GM12878 (cell line): Measurements from ENCODE around the gene ZNF420. TPM values are rescaled to one million over a fixed set of nuclear protein-coding genes. Genes with fewer than 3 reads are reported as not detected.

ENCODE experiments used
- ASH2L ChIP-seq: fragments of 300-600, 200-600 bp; sonication (generic); IDR thresholded peaks from 2 replicates; pipeline ENCODE4 v1.6.1; 2017; ENCODE audit warnings: low read depth, mild to moderate bottlenecking, borderline replicate concordance
- BCL11A ChIP-seq: IDR thresholded peaks from 2 replicates; pipeline ENCODE4 v1.6.1; 2011; ENCODE audit warnings: low read depth, low read length
- BMI1 ChIP-seq: fragments of 450-650 bp; IDR thresholded peaks from 2 replicates; pipeline ENCODE4 v1.6.1; 2016; ENCODE audit warnings: mild to moderate bottlenecking, moderate library complexity, borderline replicate concordance
- CBFB ChIP-seq: IDR thresholded peaks from 2 replicates; pipeline ENCODE4 v1.6.1; 2016; ENCODE audit warnings: antibody characterized with exemption, low read depth
- DPF2 ChIP-seq: fragments of 450-650 bp; IDR thresholded peaks from 2 replicates; pipeline ENCODE4 v1.6.1; 2017; ENCODE audit warnings: mild to moderate bottlenecking
- HCFC1 ChIP-seq: fragments of 150-350 bp; IDR thresholded peaks from 2 replicates; pipeline ENCODE4 v1.6.1; 2014; ENCODE audit warnings: low read length
- HSF1 ChIP-seq: fragments of 150-350 bp; IDR thresholded peaks from 2 replicates; pipeline ENCODE4 v1.6.1; 2014; ENCODE audit warnings: mild to moderate bottlenecking, low read depth, low read length
- MEF2A ChIP-seq: IDR thresholded peaks from 2 replicates; pipeline ENCODE4 v1.6.1; 2011; ENCODE audit warnings: low read depth, mild to moderate bottlenecking, low read length, moderate library complexity; ENCODE audit not compliant: insufficient read depth
- MTA3 ChIP-seq: IDR thresholded peaks from 2 replicates; pipeline ENCODE4 v1.6.1; 2012; ENCODE audit warnings: low read length, inconsistent platforms, borderline replicate concordance
- MXI1 ChIP-seq: fragments of 150-350 bp; IDR thresholded peaks from 2 replicates; pipeline ENCODE4 v1.6.1; 2011; ENCODE audit warnings: low read depth, mild to moderate bottlenecking, inconsistent platforms, low read length, improper control_type of control experiment
- NFIC ChIP-seq: IDR thresholded peaks from 2 replicates; pipeline ENCODE4 v1.6.1; 2012; ENCODE audit warnings: low read depth, mild to moderate bottlenecking, inconsistent platforms, low read length, moderate library complexity
- NR2C2 ChIP-seq: IDR thresholded peaks from 2 replicates; pipeline ENCODE4 v1.6.1; 2011; ENCODE audit warnings: borderline replicate concordance, low read depth; ENCODE audit not compliant: control insufficient read depth, insufficient read length
- POLR2AphosphoS2 ChIP-seq: IDR thresholded peaks from 2 replicates; pipeline ENCODE4 v1.6.1; 2011; ENCODE audit warnings: low read depth, mild to moderate bottlenecking, low read length, improper control_type of control experiment, moderate library complexity
- PRDM15 ChIP-seq: fragments of 450-650 bp; formaldehyde crosslinking; IDR thresholded peaks from 2 replicates; pipeline ENCODE4 v1.4.0; 2020; ENCODE audit warnings: mild to moderate bottlenecking, moderate library complexity
- SUZ12 ChIP-seq: fragments of 200-600 bp; sonication (generic); IDR thresholded peaks from one replicate; pipeline ENCODE4 v1.6.1; 2018; ENCODE audit warnings: antibody characterized with exemption, mild to moderate bottlenecking; ENCODE audit not compliant: unreplicated experiment
- polyA plus RNA-seq, 11 experiments: library from polyadenylated mRNA; depleted of rRNA in 4 of 11; unstranded in 6 of 11; stranded (reverse) in 5 of 11; fragments of >200 nt; fragmentation: Nextera tagmentation in 4 of 11; fragmentation: Illumina TruSeq in 1 of 11; extraction: Ambion mirVana in 4 of 11; extraction: Trizol in 1 of 11; gene quantifications; 1 replicate in 1 of 11; 2 replicates in 10 of 11; pipeline versions ENCODE4 v1.2.1 to v1.2.3, GENCODE V29; 2011 to 2016; ENCODE audit warnings: inconsistent platforms in 2 of 11, missing spikeins in 2 of 11, low read depth in 1 of 11
- total RNA-seq, 4 experiments: library from RNA; depleted of rRNA in 3 of 4; stranded (reverse); fragments of >200 nt in 3 of 4; fragmentation: Illumina TruSeq in 1 of 4; extraction: Trizol in 1 of 4; gene quantifications; 2 replicates each; pipeline versions ENCODE4 v1.2.1 to v1.2.3, GENCODE V29; 2013 to 2021
- TF ChIP-seq, protein P1 (sequence below): fragments of 450-650 bp; IDR thresholded peaks from 2 replicates; pipeline ENCODE4 v1.6.1; 2017; ENCODE audit warnings: mild to moderate bottlenecking, moderate library complexity
- TF ChIP-seq, protein P2 (sequence below): IDR thresholded peaks from 2 replicates; pipeline ENCODE4 v1.6.1; 2011; ENCODE audit warnings: low read depth, low read length, improper control_type of control experiment, borderline replicate concordance

Gene ZNF420
- total and polyA plus RNA-seq, 10 of the 15 experiments (the other 5 are each of a cell fraction or from before 2014, with no cell fraction given), result 4.5 to 11.4 (median 7.1) TPM

- TF ChIP-seq HSF1 (no peak), BMI1 (no peak), MXI1 (peak; percentile 67), MTA3 (no peak), DPF2 (no peak), POLR2AphosphoS2 (0 out of 2 replicates have a peak, but pooled peaks have one; percentile 52), NR2C2 (no peak), NFIC (no peak), PRDM15 (no peak), MEF2A (no peak), ASH2L (peak; percentile 95; the same call in 1 of the 2 replicates), HCFC1 (peak; percentile 99), BCL11A (no peak), CBFB (peak; percentile 77; the same call in 1 of the 2 replicates), SUZ12 (no peak)
- TF ChIP-seq, protein P1, sequence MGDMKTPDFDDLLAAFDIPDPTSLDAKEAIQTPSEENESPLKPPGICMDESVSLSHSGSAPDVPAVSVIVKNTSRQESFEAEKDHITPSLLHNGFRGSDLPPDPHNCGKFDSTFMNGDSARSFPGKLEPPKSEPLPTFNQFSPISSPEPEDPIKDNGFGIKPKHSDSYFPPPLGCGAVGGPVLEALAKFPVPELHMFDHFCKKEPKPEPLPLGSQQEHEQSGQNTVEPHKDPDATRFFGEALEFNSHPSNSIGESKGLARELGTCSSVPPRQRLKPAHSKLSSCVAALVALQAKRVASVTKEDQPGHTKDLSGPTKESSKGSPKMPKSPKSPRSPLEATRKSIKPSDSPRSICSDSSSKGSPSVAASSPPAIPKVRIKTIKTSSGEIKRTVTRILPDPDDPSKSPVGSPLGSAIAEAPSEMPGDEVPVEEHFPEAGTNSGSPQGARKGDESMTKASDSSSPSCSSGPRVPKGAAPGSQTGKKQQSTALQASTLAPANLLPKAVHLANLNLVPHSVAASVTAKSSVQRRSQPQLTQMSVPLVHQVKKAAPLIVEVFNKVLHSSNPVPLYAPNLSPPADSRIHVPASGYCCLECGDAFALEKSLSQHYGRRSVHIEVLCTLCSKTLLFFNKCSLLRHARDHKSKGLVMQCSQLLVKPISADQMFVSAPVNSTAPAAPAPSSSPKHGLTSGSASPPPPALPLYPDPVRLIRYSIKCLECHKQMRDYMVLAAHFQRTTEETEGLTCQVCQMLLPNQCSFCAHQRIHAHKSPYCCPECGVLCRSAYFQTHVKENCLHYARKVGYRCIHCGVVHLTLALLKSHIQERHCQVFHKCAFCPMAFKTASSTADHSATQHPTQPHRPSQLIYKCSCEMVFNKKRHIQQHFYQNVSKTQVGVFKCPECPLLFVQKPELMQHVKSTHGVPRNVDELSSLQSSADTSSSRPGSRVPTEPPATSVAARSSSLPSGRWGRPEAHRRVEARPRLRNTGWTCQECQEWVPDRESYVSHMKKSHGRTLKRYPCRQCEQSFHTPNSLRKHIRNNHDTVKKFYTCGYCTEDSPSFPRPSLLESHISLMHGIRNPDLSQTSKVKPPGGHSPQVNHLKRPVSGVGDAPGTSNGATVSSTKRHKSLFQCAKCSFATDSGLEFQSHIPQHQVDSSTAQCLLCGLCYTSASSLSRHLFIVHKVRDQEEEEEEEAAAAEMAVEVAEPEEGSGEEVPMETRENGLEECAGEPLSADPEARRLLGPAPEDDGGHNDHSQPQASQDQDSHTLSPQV, result no peak
- TF ChIP-seq, protein P2, sequence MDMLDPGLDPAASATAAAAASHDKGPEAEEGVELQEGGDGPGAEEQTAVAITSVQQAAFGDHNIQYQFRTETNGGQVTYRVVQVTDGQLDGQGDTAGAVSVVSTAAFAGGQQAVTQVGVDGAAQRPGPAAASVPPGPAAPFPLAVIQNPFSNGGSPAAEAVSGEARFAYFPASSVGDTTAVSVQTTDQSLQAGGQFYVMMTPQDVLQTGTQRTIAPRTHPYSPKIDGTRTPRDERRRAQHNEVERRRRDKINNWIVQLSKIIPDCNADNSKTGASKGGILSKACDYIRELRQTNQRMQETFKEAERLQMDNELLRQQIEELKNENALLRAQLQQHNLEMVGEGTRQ, result no peak
These were observed at the start of gene ZNF420 (continued) for GRCh38 chr19:37077934-37078716.
